Panc1 (cell line): ENCODE results near the gene CDRT4. TPM values are rescaled to one million over a fixed set of nuclear protein-coding genes. Genes with fewer than 3 reads are reported as not detected.

Source experiments
- ATAC-seq: fragments of 200-7000 bp; cut with Tn5 transposase; 2 replicates; pipeline ENCODE4 v1.9.1; 2020; ENCODE audit warnings: mild to moderate bottlenecking, moderate library complexity
- BruUV-seq: library from RNA; stranded (reverse); fragments of 400-500 nt; replicated peaks from 2 replicates; lab custom pipeline; 2021; lab: Mats Ljungman, UMichigan
- CTCF ChIA-PET: fragments of 300-600 bp; sonication (Branson Sonifier 250); formaldehyde crosslinking; loops from one replicate; lab custom pipeline; 2022; ENCODE audit warnings: antibody characterized with exemption; lab: Charles Lee
- POLR2A ChIA-PET: fragments of 300-600 bp; sonication (Branson Sonifier 250); formaldehyde crosslinking; loops from one replicate; lab custom pipeline; 2022; ENCODE audit warnings: antibody characterized with exemption; lab: Charles Lee
- DNase-seq: peaks from one replicate; pipeline ENCODE4 v3.0.0-alpha.2; 2010; ENCODE audit warnings: low read depth, low spot score
- H3K27ac ChIP-seq: 2 replicates; pipeline ENCODE4 v1.5.1; 2011; ENCODE audit warnings: mild to moderate bottlenecking, low read length, inconsistent platforms
- H3K27me3 ChIP-seq: fragments of 200-500 bp; sonication (Bioruptor generic); 2 replicates; pipeline ENCODE4 v1.6.0; 2014; ENCODE audit warnings: low read length, inconsistent platforms; ENCODE audit not compliant: control insufficient read depth, insufficient read depth
- H3K36me3 ChIP-seq: fragments of 200-500 bp; sonication (Bioruptor generic); 2 replicates; pipeline ENCODE4 v1.5.1; 2014; ENCODE audit warnings: inconsistent platforms, mild to moderate bottlenecking, low read length, moderate library complexity; ENCODE audit not compliant: control insufficient read depth, insufficient read depth
- H3K4me1 ChIP-seq: 2 replicates; pipeline ENCODE4 v1.5.1; 2011; ENCODE audit warnings: inconsistent platforms, mild to moderate bottlenecking, low read length, moderate library complexity; ENCODE audit not compliant: control insufficient read depth, insufficient read depth
- H3K4me3 ChIP-seq, 2 experiments: 2 replicates each; pipeline ENCODE4 v1.5.1; 2011 to 2012; ENCODE audit warnings: low read depth in 2 of 2, low read length in 2 of 2, mild to moderate bottlenecking in 2 of 2, inconsistent platforms in 1 of 2, moderate library complexity in 1 of 2
- H3K9me3 ChIP-seq: fragments of 200-500 bp; sonication (Bioruptor generic); 2 replicates; pipeline ENCODE4 v1.5.1; 2014; ENCODE audit warnings: low read depth, mild to moderate bottlenecking, inconsistent platforms, low read length, moderate library complexity; ENCODE audit not compliant: control insufficient read depth, insufficient read depth
- POLR2AphosphoS5 ChIP-seq: IDR thresholded peaks from 2 replicates; pipeline ENCODE4 v1.6.1; 2012; ENCODE audit warnings: mild to moderate bottlenecking, low read depth, low read length, moderate library complexity
- SIN3A ChIP-seq: IDR thresholded peaks from 2 replicates; pipeline ENCODE4 v1.6.1; 2012; ENCODE audit warnings: low read depth, mild to moderate bottlenecking, low read length, moderate library complexity, borderline replicate concordance; ENCODE audit not compliant: insufficient read depth
- TCF7L2 ChIP-seq: IDR thresholded peaks from 2 replicates; pipeline ENCODE4 v1.6.1; 2011; ENCODE audit warnings: mild to moderate bottlenecking, low read depth, low read length, inconsistent platforms
- in situ Hi-C: cut with HindIII; loops from 2 replicates; pipeline ENCODE4 v1.10.0; 2016; ENCODE audit warnings: low sequenced_read_pairs, low pct_unique_long_range_greater_than_20kb
- intact Hi-C: fragments of 100-400 bp; cut with micrococcal nuclease; formaldehyde crosslinking; loops from one replicate; pipeline ENCODE4 v1.10.0; 2022; ENCODE audit not compliant: unreplicated experiment
- total RNA-seq: library from RNA; stranded (reverse); gene quantifications from one replicate; pipeline ENCODE4 v1.2.1, GENCODE V29; 2021; ENCODE audit not compliant: unreplicated experiment
- TF ChIP-seq, protein P1 (sequence below), 2 experiments: IDR thresholded peaks; 2 replicates each; pipeline ENCODE4 v1.6.1; 2011 to 2012; ENCODE audit warnings: low read depth in 2 of 2, control low read depth in 1 of 2, low read length in 1 of 2, mild to moderate bottlenecking in 1 of 2, moderate library complexity in 1 of 2; ENCODE audit not compliant: insufficient read depth in 1 of 2
- TF ChIP-seq, protein P2 (sequence below): fragments of 450-650 bp; IDR thresholded peaks from 2 replicates; pipeline ENCODE4 v1.5.1; 2017; ENCODE audit warnings: mild to moderate bottlenecking

CDRT4 gene
- total RNA-seq, 1 experiment from 2014 or later = 2.8 TPM

DNA sequence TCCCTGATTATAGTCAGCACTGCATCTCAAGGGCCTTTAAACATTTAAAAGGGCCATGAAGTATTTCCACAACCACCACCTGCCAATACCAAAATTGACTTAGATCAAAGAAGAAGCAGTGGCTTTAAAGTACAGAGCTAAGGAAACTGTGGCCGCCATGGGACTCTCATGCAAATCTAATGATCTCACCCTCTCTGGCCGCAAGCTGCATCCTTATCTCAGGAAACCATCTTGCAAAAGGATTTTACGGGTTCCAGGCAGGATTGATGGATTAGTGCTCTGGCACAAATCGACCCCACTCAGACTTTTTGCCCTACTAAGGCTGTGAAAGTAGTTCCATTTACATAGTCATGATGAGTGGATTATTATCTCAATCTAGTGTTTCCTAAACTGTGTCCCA, 22.6 kb downstream of the CDRT4 start:
- intact Hi-C loops (no loop called here), in situ Hi-C loops (no loop called here)
- H3K27ac ChIP-seq = no peak overlapping the region
- no peaks in the 10 kb centered on the region for H3K36me3 ChIP-seq
- DNase-seq = no peak
- no TSS peak for BruUV-seq
- CTCF ChIA-PET = no interaction called here
- POLR2A ChIA-PET = no interaction called here
- TF ChIP-seq, protein P1, sequence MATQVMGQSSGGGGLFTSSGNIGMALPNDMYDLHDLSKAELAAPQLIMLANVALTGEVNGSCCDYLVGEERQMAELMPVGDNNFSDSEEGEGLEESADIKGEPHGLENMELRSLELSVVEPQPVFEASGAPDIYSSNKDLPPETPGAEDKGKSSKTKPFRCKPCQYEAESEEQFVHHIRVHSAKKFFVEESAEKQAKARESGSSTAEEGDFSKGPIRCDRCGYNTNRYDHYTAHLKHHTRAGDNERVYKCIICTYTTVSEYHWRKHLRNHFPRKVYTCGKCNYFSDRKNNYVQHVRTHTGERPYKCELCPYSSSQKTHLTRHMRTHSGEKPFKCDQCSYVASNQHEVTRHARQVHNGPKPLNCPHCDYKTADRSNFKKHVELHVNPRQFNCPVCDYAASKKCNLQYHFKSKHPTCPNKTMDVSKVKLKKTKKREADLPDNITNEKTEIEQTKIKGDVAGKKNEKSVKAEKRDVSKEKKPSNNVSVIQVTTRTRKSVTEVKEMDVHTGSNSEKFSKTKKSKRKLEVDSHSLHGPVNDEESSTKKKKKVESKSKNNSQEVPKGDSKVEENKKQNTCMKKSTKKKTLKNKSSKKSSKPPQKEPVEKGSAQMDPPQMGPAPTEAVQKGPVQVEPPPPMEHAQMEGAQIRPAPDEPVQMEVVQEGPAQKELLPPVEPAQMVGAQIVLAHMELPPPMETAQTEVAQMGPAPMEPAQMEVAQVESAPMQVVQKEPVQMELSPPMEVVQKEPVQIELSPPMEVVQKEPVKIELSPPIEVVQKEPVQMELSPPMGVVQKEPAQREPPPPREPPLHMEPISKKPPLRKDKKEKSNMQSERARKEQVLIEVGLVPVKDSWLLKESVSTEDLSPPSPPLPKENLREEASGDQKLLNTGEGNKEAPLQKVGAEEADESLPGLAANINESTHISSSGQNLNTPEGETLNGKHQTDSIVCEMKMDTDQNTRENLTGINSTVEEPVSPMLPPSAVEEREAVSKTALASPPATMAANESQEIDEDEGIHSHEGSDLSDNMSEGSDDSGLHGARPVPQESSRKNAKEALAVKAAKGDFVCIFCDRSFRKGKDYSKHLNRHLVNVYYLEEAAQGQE (IDR thresholded peaks at IDR 0.05; ENCODE audit: insufficient read depth in 1 of 2, low read depth in 2 of 2, low read length in 1 of 2) = no peak
- no peak for TF ChIP-seq SIN3A
- TF ChIP-seq POLR2AphosphoS5 = no peak
- TF ChIP-seq, protein P2, sequence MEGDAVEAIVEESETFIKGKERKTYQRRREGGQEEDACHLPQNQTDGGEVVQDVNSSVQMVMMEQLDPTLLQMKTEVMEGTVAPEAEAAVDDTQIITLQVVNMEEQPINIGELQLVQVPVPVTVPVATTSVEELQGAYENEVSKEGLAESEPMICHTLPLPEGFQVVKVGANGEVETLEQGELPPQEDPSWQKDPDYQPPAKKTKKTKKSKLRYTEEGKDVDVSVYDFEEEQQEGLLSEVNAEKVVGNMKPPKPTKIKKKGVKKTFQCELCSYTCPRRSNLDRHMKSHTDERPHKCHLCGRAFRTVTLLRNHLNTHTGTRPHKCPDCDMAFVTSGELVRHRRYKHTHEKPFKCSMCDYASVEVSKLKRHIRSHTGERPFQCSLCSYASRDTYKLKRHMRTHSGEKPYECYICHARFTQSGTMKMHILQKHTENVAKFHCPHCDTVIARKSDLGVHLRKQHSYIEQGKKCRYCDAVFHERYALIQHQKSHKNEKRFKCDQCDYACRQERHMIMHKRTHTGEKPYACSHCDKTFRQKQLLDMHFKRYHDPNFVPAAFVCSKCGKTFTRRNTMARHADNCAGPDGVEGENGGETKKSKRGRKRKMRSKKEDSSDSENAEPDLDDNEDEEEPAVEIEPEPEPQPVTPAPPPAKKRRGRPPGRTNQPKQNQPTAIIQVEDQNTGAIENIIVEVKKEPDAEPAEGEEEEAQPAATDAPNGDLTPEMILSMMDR = no peak
- no peak for TF ChIP-seq TCF7L2
- H3K4me3 ChIP-seq = no peak overlapping the region
- H3K27me3 ChIP-seq = no peaks in the 10 kb centered on the region
- H3K4me1 ChIP-seq = no peaks in the 10 kb centered on the region
- H3K9me3 ChIP-seq = no peaks in the 10 kb centered on the region
- ATAC-seq = no peak

DNA sequence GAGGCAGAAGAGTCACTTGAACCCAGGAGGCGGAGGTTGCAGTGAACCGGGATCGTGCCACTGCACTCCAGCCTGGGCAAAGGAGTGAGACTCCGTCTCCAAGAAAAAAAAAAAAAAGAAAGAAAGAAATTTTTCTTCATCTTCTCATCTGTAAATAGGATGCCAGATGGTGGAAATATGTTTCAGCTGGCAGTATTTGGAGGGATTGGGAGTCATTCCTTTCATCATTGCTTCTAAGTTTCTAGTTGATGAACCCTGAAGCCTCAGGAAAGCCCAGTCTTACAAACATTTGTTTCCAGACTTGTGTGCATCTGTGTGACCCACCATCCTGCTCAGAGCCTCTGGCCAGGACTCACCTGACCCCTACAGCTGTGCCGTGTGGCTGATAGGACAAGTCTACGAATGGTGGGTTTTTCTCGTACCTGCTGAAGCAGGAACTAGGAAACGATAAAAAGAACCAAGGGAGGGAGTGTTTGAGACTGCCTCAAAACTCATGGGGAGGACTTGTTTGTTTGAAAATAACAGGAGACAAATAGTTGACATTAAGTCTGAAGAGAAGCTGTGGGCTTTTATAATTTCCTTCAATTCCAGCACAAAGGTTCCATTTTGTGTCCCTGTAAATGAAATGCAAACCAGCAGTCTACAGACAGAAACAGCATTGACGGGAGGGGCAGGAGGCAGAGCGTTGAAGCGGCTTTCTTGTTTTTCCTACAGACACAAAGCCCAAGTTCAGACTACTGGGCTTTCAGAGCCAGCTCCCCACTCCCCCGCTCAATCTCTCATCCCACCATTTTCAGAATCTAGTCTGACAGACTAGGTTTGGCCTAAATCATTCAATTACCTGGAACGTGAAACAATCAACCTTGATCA, 24.9 kb downstream of the CDRT4 start:
- Histone ChIP-seq H3K27me3 (no peaks in the 10 kb centered on the region), H3K36me3 (no peaks in the 10 kb centered on the region), H3K4me1 (no peaks in the 10 kb centered on the region), H3K9me3 (no peaks in the 10 kb centered on the region), H3K27ac (no peak overlapping the region), H3K4me3 (no peak overlapping the region)
- intact Hi-C loops (no loop called here), in situ Hi-C loops (no loop called here)
- ATAC-seq (no peak), DNase-seq (no peak)
- BruUV-seq = no TSS peak
- CTCF ChIA-PET = no interaction called here
- TF ChIP-seq TCF7L2 (no peak), POLR2AphosphoS5 (no peak), SIN3A (no peak)
- TF ChIP-seq, protein P2 = no peak
- TF ChIP-seq, protein P1 (IDR thresholded peaks at IDR 0.05; ENCODE audit: insufficient read depth in 1 of 2, low read depth in 2 of 2, low read length in 1 of 2) = no peak
- POLR2A ChIA-PET = no interaction called here
